Measurements from ENCODE around the gene ANK2.
A peak's percentile ranks its signal among the peaks of the same experiment; 100 is the strongest.
"Not testable (repeated sequence)": the region's sequence is repeated elsewhere in the genome, so short reads cannot be mapped to it uniquely, and the experiment has no call there.

Gene ANK2

DNA sequence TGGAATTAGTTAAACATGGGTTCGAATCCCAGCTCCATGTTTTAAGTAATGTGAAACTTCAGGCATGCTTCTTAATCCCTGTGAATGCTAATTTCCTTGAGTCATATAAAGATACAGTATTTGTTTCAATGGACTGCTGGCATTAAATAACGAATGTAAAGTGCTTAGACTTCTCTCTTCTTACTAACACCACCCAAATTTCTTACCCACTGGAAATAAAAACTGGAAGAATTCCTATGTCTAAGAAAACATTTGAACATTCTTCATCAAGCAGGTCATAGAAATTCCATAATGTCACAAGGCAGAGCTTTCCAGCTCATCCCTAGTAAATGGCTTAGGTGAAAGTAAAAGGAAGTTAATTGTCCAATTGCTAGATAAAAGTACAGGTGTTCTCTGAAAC, 172.5 kb downstream of the ANK2 start:
- no peak for DNase-seq

DNA sequence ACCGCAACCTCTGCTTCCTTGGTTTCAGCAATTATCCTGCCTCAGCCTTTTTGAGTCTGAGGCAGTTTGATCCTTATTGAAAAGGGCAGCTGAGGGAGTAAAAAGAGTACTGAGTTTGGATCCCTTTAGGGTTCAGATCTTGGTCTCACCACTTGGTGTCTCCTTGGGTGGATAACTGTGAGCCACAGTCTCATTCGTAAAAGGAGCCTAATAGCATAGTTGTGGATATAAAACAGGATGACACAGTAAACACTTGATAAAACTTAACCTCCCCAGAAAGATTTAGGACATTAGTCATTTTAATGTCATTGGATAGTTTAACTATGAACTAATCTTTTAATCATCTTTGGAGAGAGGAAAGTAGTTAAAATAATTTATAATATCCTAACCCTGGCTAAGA, 173.0 kb downstream of the ANK2 start:
- no peak for DNase-seq

DNA sequence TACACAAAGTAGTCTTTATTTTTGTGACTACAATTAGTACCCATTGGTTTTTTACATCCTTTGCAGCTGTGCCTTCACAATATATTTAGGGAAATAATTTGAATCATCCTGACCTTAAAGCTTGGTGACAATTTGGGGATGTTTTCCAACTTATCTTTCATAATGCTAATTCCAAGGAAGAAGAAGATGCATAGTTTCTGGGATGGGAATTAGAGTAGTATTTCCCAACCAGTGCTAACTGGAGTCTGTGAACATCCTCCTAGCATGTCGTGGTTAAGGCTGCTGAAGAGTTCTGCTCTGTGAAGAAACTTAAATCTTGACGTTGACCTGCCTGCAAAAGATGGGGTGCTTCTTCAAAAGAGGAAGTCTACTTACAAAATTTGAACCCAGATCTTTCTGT, 173.5 kb downstream of the ANK2 start:
- no peak for DNase-seq

DNA sequence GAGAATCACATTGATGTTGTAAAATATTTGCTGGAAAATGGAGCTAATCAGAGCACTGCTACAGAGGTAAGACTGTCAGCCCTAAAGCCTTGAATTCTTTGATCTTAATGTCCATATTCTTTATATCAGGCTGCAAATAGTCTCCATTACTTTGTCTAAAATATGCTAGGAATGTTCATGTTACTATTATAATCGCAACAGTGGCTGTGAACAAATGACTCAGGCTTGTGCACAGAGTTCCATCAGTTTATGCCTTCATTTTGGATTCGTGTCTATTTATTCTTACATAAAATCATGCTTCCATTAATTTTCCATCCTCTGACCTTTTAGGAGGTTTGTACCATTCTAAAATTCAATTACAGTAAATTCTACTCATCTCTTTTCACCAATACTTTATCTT, 182.7 kb downstream of the ANK2 start:
- DNase-seq = no peak

DNA sequence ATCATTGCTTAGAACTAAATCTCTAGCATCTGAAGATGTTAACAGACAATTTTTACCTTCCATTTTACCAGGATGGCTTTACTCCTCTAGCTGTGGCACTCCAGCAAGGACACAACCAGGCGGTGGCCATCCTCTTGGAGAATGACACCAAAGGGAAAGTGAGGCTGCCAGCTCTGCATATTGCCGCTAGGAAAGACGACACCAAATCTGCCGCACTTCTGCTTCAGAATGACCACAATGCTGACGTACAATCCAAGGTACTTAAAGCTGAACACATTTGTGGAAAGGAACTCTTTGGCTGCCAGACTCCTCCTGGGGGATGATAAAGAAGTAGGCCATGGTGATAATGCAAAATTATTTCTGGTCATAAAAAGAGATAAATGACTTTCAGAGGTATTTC, 187.5 kb downstream of the ANK2 start:
- DNase-seq = no peak

DNA sequence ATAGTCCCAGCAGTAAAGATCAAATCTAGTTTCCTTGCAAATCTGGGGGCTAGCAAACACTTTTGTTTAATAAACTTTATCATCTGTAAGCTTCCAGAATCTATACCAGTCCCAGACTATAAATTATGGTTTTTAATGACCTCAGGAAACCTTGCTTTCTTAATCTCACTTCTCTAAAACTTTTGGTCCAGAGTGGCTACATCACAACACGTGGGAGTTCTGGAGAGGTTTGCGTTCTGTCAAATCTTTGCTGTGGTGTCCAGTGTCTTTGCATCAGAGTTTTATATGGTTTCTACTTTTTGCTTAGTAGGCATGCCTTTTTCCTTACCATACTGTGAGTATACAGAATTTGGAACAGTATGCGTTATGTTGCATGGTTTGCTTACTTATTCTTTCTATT, 193.9 kb downstream of the ANK2 start:
- no peak for DNase-seq

DNA sequence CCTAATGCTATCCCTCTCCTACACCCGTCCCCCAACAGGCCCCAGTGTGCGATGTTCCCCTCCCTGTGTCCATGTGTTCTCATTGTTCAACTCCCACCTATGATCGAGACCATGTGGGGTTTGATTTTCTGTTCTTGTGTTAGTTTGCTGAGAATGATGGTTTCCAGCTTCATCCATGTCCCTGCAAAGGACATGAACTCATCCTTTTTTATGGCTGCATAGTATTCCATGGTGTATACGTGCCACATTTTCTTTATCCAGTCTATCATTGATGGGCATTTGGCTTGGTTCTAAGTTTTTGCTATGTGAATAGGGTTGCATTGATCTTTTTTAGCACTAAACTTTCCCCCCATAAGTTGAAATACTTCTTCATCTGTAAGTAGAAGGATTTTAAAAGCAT, 195.3 kb downstream of the ANK2 start:
- not testable (repeated sequence) for DNase-seq

DNA sequence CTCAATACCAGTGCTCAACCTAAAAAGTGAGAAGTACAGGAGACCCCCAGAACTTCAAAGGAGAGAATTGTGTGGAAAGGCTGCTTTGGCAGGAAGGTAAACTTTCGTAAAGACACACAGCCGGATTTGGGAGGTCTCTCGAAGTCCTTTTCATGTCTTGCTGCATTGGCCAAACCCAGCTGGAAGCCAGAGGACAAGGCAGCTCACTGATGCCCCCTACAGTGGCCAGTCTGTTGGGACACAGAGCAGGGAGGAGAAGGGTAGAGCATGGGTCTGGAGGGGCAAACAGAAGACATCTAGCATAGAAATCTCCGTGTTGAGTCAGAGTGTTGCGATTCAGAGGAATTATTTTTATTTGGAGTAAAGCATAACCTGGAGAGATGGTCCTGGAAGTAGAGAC, 198.9 kb downstream of the ANK2 start:
- no peak for DNase-seq

DNA sequence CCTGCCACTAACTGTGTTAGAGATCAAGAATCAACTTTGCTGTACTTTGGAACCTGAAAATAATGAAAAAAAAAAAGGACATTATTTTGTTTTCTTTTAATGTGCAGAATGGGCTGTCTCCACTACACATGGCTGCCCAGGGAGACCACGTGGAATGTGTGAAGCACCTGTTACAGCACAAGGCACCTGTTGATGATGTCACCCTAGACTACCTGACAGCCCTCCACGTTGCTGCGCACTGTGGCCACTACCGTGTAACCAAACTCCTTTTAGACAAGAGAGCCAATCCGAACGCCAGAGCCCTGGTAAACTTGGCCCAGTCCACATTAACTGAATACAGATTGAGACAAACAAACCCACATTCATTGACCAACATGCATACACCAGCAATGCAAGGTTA, 206.2 kb downstream of the ANK2 start:
- no peak for DNase-seq

DNA sequence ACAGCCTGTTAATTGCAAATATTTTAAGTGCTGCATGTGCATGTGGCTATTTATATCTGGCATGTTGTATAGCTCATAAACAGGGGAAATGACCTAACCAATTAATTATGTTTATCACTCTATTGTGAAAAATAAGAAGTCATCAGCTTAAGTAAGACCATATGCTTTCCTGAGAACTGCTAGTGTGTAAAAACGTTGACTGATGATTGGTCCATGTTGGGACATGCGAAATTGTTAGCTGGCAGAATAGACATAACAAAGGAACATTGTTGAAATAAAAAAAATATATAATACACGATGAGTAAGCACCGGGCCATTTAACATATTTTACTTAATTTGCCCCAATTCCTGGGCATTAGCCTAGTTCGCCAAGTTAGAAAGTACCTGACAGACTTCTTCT, 207.5 kb downstream of the ANK2 start:
- DNase-seq = no peak

DNA sequence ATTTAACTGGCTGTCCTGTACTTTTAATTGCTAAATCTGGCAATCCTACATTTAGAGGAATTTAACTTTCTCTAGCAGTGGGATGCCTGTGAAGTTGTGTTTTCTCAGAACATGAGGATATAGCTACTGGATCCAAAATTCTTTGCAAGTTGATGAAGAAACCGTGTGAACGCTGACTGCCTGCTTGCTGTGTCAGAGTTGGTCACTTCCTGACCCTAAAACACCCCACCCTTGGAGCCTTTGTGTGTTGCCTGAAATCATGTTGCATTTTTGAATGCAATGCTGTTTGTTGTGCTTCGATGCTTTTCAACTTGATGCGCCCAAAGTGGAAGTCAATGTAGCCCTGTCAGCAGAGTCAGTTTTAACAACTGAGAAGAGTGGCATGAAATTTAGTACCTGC, 211.2 kb downstream of the ANK2 start:
- DNase-seq = no peak

DNA sequence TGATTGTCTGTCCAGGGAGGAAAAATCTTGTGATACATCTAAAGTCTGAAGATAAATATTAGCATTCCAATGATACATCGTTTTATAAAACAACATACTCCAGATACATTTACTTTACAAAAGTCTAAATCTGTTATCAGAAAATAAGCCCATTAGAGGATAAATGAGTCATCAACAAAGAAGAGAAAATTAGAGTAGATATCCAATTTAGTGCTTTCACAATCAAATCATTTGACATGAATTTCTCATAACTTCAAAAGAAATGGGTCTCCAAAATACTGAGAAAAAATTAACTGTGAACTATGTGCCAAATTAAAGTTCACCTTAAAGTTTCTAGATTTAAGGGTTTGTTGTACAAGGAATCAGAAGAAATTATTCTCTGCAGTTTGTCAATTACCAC, 213.8 kb downstream of the ANK2 start:
- DNase-seq = no peak

DNA sequence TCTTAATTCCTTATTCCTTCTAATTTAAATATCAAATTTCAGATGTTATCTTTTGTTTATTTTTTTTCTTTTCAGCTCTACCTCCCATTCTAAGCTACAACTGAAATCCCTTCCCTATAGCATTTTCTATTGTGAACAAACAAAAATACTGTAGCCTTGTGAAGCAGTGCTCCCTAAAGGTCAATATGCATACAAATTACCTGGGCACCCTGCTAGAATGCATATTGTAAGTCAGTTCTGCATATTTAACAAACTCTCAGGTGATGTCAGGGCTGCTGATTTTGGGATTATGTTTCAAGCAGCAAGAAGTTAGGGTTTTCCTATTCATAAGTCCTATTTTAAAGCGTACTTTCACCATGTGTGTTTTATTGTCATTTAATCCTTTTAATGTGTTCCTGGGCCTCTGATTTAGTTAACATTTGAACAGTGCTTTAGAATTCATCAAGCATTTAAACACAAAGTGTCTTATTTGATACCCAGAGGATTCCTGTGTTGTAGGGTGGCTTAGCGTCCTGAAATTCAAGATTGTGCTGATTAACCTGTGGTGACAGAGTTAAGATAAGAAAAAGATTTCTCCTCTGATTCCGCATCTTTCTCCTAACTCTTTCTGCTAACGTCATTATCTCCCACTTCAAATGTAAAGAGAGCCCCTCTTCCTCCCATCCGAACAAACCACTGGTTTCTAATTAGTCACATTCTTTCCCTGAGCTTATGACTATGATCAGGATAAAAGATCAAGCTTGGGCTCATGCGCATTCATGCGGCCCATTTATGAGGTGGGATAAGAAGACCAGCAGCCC, 221.3 kb downstream of the ANK2 start:
- DNase-seq = no peak

DNA sequence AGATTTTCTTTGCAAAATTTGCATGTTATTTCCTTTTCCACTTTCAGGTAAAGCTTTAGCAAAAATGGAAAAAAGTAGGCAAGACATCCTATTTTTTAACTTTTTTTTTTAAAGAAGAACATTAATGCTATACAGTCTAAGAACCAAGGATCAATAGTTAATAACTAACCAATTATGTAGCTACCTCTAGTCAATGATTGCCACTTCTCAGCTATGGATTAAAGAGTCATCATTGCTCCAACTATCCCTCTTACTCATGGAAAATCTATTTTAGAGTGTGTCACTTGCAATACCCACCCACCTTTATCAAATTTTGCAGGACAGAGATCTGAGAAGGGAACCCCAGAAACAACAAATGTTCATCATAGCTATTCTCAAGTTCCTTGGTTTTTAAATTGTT, 223.1 kb downstream of the ANK2 start:
- DNase-seq = no peak

DNA sequence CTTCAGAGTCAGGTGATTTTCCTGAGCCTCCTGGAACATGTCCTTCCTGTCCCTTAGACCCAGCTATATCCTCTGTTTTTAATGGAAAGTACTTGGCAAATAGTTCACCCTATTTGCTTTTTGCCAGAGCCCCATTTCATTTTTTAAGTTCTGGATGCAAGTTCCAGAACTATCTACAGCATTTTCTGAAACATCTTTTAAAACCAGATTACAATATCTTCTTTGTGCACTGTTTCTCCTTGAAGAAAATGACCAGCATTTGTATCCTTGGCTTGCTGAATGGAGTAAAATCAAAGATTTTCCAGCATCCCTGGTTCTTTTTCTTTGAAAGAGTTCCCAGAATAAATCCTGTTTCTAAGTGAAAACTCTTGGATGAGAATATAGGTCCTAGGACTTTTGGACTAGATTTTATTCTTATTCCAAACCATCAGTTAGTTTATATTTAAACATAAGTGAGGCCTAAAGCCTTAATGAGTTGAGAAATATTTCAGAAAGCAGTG, 224.3 kb downstream of the ANK2 start:
- DNase-seq = no peak

DNA sequence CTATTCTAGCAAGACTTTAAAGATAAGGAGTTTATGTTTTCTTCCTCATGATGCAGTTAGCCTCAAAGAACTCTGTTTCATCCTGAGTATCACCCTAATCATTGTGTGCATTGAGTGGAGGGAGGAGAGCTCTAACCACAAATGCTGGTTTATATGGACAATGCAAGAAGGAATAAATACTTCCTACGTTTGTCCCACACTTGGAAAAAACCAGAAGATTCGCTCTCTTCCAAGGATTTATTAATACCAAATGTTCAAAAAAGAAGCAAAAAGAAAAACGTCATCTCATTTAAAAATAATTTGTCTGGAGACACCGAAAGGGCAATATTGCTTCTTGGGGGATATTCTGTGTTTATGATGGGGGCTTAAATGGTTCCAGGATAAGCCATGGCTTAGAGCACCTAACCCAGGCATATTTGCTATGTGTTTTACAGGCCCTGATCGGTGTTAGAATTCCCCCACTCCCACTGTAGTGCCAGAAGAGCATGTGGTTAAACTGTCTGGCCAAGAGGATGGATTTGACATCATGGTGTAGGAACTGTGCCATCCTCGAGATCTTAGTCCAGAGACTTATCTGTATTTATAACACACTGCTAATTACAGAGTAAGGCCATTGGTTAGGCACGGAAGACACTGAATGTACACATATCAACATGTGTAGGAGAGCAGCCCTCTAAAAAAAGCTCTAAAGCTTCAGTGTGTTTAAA, 227.2 kb downstream of the ANK2 start:
- no peak for DNase-seq

DNA sequence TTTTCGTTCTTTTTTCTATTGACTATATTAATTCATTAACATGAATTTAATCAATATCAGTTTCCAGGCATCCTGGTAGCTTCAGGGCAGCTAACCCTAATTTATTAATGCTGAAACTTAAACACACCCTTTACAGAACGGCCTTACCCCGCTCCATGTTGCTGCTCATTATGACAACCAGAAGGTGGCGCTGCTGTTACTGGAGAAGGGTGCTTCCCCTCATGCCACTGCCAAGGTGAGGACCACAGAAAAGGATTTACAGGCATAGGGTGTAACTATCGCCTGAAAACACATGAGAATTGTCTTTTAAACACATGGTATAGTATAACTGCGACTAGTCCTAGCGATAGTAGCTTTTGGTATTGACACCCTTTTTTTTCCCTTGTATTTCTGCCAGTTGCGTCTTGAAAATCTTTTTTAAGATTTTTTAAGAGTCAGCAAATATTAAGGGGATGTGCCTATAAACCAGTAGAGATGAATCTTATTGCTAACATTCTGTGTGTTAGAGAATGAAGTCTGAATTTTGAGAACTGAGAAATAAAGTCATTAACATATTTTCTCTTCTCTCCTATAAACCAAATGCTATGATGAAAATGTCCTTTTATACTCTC, 229.0 kb downstream of the ANK2 start:
- DNase-seq = peak; percentile 10

DNA sequence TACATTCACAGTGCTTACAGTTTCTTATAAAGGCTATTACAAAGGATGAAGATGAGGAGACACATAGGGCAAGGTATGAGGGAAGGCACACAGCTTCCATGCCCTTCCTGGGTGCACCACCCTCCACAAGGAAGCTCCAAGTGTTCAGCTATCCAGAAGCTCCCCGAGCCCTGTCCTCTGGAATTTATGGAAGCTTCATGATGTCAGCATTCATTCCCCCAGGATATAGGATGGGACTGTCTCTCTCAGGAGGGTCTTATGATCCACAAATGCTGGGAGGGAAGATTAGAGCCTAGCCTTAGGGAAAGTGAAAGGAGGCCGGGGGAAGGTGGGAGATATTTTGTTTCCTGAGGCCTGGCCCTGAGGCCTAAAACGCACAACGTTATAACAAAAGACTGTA, 236.0 kb downstream of the ANK2 start:
- no peak for DNase-seq

DNA sequence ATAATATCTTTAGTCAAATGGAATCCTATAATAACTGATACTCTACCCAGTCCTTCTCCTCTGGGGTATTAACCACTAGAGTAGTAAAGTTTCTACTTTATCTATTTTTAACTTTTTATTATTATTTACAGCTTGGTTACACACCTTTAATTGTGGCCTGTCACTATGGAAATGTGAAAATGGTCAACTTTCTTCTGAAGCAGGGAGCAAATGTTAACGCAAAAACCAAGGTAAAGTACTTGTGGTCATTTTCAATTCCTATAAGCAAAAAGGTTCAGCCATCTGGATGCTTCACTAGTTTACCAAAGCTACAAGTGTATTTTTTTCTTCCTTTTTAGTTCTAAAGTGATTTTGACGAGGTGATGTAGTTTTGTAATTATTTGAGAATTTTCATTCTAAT, 238.8 kb downstream of the ANK2 start:
- no peak for DNase-seq

DNA sequence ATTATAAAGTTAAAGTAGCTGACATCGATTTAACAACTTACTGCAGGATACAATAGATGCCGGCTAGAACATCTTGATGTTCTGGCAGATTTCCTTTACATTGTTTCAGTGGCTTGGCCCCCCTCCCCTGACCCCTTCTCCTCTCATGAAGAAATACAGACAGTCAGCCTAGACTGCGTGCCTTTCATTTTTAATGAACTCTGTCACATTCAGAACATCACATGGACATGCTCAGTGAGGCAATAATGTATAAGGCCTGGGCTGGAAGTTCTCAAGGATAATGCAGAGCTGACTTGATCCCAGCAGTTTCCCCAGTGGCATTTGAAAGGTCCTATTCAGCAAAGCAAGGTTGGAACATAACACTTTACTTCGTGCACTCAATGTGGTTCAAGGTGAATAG, 239.2 kb downstream of the ANK2 start:
- DNase-seq = no peak

DNA sequence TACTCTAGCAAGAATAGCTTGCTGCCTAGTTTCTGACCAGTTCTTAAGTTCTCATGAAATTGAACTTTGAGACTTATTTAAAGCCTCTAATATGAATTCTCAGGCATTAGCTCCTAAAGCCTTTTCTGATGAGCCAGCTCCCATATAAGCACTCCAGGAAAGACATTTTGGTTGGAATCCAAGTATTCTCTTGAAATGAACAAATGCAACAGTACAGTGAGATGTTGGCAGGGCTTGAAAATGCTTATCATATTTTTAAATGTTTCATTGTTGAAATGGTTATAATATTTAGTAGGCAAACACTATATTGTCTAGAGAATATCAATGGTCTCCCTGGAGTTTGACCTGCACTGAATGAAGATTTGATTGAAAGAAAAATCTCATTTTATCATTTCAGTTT, 240.3 kb downstream of the ANK2 start:
- DNase-seq = no peak

DNA sequence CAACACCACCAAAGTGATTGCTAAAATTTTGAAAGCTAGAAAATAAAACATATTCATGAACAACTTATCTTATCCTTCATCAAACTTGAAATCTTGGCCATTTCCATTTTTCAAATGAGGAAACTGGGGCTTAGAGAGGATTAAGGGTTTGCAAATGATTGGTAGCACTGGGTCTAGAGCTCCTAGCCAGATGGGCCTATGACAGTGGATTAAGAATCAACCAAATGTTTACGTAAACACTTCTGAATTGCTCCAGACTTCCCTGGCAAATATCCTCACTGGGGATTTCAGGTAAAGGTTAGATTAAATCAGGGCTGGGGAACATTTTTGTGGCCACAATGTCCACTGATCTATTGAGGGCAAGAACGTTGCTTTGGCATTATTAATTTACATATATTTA, 241.2 kb downstream of the ANK2 start:
- no peak for DNase-seq

DNA sequence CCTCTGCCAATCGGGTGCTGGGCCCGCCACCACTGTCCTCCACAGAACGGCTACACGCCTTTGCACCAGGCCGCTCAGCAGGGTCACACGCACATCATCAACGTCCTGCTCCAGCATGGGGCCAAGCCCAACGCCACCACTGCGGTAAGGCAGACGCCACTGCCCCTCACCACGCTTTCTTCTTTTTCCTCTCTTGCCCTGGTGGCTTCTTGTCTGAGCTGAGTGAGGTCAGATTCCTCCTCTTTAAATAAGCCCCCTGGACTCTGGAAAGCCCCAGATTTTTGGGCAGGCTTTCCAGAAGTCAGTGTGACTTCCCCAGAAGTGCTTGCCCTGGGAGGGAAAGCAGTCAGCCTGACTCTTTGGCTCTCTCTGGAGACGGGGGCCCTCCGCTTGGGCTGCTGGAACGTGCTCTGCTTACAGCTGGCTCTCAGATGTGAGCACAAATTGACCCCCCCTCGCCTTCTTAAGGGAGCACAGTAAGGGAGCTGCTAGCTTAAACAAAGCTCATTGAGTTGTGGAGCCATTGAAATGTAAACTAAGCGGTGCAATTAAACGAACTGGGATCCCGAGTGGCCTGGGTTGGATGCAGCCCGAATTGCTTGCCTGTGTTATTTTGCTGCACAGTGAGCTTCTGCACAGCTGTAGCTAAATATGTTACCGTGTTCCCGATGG, 243.1 kb downstream of the ANK2 start:
- DNase-seq = no peak

Data from SHP77 treated with DMSO at 0.1 percent for 48 hours (cell line).